Stimulated activated naive CD4-positive, alpha-beta T cell treated with Interleukin-2 at 50 U/mL for 16 hours (primary cell): Measurements from ENCODE around the gene XYLT2.

Experiments used
- DNase-seq: peaks from one replicate; lab custom pipeline; 2025; lab: John Stamatoyannopoulos, UW

The XYLT2 gene

DNA sequence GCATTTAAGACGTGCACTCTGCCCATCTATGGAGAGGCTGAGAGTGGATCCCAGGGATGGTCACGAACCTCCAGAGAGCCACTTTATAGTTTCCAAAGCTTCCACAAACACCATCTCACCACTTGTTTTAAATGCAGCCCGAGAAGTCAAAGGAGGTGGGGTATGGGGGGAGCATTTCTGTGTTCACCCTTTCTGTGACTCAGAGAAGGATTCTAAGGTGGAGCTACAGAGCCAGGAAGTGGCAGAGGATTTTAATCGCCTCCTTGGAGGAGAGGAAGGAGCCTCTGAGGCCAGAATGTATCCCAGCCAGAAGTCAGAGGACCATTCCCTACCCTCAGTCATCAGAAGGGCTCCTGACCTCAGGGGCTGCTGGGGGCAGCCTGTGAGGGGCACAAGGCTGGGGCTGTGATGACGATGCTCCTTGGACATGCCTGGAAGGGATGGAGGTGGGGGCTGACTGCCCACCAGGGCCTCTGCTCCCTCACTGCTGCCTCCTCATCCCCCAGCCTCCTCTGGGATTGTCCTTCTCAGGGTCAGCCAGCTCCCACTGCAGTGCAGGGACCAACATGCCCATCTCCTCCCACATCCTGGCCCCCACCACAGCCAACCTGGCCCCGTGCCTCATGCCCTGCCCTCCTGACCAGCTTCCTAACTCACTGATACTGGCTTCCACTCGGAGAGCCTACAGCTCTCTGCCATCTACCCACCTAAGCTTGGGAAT, 2.8 kb downstream of the XYLT2 start:
- no peak for DNase-seq

DNA sequence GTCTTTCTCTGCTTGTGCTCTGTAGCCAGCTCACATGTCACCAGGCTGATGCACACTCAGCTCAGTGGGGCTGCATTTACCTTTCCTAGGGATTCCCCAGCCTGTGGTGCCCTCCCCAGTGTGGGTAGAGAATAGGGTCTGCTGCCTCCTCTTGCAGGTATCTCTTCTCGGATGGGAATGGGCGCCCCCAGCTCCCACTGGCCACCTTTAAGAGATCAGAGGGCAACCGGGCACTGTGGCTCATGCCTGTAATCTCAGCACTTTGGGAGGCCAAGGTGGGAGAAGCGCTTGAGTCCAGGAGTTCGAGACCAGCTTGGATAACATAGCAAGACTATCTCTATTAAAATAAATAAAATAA, 3.3 kb downstream of the XYLT2 start:
- DNase-seq, result no peak

- DNase-seq, result no peak
Measured at GRCh38 chr17:50350733-50351132, 4.8 kb downstream of the XYLT2 start.

GRCh38 chr17:50352072-50352692, 6.3 kb downstream of the XYLT2 start:
- DNase-seq, result no peak

DNA sequence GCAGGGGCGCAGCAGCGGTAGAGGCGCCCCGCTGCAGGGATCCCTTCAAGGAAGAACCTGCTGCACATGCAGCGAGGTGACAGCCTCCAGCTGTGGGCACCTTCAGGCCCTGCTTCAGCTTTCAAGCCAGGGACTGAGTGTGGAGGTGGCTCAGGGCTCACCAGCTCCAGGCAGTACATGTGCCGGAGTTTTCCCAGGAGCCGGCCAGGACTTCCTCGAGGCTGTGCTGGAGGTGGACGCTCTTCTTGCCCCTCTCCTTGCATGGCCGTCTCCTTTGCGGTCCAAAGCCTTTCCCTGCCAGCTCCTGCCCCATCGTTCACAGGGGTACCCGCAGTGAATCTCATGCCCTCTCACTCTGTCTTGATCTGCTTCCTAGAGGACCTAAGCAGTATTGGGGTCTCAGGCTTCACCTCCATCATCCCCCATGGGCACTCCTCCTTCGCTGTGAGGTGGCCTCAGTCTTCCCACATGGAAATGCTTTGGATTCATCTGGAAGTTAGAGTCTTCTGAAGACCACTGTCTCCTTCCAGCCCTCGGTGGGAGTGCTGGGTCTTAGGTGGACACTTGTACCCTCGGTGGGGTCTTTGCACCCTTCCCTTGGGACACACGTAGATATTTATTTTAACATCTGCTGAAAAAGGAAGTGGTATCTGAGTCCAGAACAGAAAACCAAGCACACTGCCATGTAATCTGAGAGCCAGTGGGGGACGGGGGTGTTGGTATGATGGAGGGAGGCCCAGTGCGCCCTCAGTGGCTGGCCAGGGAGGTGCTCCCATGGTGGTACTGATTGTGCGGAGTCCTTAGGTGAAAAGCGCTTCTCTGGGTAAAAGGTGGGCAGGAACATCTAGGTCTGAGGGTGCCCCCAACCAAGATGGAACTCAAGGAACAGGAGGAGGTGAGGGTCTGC, 7.0 kb downstream of the XYLT2 start:
- no peak for DNase-seq

DNA sequence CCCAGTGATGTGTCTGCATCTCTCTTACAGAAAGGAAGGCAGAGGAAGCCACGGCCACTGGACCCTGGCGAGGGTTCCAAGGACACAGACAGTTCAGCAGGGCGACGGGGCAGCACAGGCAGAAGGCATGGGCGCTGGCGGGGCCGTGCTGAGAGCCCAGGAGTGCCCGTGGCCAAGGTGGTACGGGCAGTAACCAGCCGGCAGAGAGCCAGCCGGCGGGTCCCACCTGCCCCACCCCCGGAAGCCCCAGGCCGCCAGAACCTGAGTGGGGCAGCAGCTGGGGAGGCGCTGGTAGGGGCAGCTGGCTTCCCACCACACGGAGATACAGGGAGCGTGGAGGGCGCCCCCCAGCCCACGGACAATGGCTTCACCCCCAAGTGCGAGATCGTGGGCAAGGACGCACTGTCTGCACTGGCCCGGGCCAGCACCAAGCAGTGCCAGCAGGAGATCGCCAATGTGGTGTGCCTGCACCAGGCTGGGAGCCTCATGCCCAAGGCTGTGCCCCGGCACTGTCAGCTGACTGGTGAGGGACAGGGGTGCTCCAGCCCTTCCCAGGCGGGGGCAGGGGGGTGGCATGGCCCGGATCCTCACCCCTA, 7.8 kb downstream of the XYLT2 start:
- DNase-seq, result no peak

GRCh38 chr17:50354198-50354597, 8.3 kb downstream of the XYLT2 start:
- DNase-seq, result no peak

DNA sequence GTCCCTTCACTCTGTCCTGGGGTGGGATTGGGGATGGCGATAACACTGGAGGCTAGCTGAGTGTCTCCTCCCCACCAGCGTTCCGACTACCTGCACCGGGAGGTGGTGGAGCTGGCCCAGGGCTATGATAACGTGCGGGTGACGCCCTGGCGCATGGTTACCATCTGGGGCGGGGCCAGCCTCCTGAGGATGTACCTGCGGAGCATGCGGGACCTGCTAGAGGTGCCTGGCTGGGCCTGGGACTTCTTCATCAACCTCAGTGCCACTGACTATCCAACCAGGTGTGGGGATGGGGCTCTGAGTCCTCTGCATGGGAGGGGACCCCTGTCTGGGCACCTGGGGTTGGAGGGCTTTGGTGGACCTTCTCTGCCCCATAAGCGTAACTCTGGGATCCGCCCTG, 8.8 kb downstream of the XYLT2 start:
- DNase-seq, result no peak

DNA sequence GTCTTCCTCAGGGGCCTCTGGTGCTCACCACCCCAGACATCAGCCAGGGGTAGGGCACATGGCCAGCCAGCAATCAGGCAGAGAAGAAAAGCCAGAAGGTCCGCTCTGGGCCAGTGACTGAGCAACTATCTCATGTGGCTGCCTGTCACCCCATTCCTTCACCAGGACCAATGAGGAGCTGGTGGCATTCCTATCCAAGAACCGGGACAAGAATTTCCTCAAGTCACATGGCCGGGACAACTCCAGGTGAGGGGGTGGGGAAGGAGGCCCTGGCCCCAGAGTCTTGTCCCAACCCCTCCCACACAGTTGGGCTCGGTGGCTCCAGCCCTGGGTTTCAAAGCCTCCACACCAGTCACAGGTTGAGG, 9.4 kb downstream of the XYLT2 start:
- no peak for DNase-seq

DNA sequence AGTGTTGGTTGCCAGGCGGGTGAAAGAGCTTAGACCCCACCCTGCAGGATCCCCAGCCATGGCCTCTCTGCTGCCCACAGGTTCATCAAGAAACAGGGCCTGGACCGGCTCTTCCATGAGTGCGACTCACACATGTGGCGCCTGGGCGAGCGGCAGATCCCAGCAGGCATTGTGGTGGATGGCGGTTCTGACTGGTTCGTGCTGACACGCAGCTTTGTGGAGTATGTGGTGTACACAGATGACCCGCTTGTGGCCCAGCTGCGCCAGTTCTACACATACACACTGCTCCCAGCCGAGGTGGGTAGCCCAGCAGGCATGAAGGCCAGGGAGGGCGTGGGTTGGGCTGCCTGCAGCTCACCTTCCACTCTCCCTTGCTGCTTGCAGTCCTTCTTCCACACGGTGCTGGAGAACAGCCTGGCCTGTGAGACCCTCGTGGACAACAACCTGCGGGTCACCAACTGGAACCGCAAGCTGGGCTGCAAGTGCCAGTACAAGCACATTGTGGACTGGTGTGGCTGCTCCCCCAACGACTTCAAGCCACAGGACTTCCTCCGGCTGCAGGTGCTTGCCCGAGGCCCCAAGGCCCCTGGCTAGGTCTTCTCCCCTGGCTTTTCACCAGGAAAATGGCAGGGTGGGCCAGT, 9.9 kb downstream of the XYLT2 start:
- DNase-seq, result no peak

DNA sequence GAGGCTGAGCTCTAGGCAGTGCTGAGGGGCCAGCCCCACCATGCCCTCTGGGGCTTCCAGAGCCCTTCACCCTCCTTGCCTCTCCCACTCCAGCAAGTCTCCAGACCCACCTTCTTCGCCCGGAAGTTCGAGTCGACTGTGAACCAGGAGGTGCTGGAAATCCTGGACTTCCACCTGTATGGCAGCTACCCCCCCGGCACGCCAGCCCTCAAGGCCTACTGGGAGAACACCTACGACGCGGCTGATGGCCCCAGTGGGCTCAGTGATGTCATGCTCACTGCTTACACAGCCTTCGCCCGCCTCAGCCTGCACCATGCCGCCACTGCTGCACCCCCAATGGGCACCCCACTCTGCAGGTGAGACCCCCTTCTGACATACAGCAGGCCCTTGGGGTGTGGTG, 10.5 kb downstream of the XYLT2 start:
- DNase-seq, result no peak

GRCh38 chr17:50356892-50357510, 11.1 kb downstream of the XYLT2 start:
- DNase-seq, result no peak

- no peak for DNase-seq
Measured at GRCh38 chr17:50358177-50358576, 12.3 kb downstream of the XYLT2 start.

DNA sequence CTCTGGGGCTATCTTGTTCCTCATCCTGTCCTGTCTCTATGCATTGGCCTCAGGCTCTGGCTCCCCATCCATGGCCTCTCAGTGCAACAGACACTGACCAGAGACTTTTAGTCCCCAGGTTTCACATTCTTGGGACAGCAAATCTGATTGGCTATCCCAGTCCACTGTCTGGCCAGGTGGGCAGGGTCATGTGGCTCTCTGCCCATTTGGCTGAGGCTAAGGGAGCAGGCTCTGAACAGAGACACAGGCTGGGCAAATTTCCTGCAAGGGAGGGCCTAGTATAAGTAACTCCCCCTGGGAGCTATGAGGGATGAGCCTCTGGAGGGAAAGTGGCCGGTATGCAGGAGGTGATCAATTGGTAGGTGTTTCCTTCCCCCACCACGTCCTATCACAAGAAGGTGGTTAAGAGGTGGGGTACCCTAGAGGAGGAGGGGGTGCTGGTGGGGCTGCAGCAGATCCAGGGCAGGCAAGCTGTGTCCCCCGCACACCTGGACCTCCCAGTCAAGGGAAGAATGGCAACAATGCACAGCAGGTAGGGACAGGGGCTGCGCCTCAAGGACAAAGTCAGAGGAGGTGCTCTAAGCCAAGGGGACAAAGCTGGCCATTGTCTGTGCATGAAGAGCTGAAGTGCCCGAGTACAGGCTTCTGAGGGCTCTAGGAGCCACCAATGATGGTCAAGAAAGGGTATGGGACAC, 13.2 kb downstream of the XYLT2 start:
- DNase-seq, result no peak

GRCh38 chr17:50359998-50360461, 14.1 kb downstream of the XYLT2 start:
- DNase-seq, result no peak

- no peak for DNase-seq
Measured at GRCh38 chr17:50360486-50361115, 14.7 kb downstream of the XYLT2 start.

DNA sequence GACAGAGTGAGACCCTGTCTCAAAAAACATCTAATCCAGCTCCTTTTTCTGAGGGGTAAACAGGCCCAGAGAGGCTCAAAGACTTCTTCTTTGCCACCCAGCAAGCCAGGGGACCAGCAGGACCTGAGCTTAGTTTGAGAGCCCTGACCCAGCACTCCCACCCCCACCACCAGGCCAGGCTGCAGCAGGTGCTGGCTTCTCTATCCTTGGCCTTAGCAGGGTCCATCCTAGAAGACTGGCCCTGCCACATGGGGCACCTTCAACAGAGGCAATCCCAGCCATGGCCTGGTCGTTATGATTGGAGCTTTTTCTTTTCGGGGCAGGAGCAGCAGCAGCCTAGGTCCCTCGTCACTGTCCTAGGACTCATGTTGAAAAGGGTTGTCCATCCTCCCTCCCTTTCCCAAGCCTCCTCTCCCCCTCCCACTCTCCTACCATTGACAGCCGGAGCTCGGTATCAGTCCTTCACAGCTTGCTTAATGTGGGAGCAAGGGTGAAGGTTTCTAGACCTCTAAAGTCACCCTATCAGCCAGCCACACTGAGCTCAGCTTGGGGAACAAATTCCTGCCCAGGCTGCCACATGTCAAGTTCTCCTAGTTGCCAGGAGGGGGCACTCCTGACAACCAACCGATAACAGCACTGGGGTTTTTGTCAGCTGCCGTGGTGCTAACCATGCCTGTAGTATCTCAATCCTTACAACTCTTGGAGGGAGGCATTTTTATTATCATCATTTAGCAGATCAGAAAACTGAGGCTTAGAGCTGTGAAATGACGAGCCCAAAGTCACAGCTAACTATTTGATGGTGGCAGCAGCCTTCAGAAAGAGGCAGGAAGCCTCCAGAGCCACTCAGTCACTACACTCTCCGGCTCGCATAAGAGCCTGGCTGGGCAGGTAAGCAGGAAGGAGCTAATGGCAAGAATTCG, 15.9 kb downstream of the XYLT2 start:
- peak; percentile 47 for DNase-seq

- DNase-seq, result no peak
Measured at GRCh38 chr17:50362661-50363060, 16.7 kb downstream of the XYLT2 start.
